ENCODE data around the gene FGD2. TPM values are rescaled to one million over a fixed set of nuclear protein-coding genes. Genes with fewer than 3 reads are reported as not detected.

Gene FGD2
- polyA plus RNA-seq, 1 donor from 2014 or later, result not detected

Other genes with a start within 250 kb of the FGD2 start
- gene CPNE5, start 166.2 kb upstream of the FGD2 start, polyA plus RNA-seq, result 8.7 and 9.5 TPM in 2 replicates
- gene PPIL1, start 130.9 kb upstream of the FGD2 start, polyA plus RNA-seq, result 85.6 and 104 TPM in 2 replicates
- gene C6orf89, start 119.7 kb upstream of the FGD2 start, polyA plus RNA-seq, result 24.6 and 27.8 TPM in 2 replicates
- 0.56 TPM in 1 of 2 replicates, not detected in the other for gene PI16, start 50.9 kb upstream of the FGD2 start, polyA plus RNA-seq
- gene MTCH1, start 19.5 kb upstream of the FGD2 start, polyA plus RNA-seq, result 217 and 232 TPM in 2 replicates
- 4.1 and 8.7 TPM in 2 replicates for gene PIM1, start 164.5 kb downstream of the FGD2 start, polyA plus RNA-seq

All from neural cell (in vitro differentiated cells).